Stimulated activated CD4-positive, alpha-beta T cell treated with anti-CD3 and anti-CD28 coated beads, Interleukin-1b, Interleukin-23, amount 100 ng/mL, for 48 hours (primary cell): ENCODE results near the gene NUDT9.
"Not testable (repeated sequence)": the region's sequence is repeated elsewhere in the genome, so short reads cannot be mapped to it uniquely, and the experiment has no call there.

ENCODE experiments used
- DNase-seq: peaks from one replicate; pipeline ENCODE4 v3.0.0-alpha.2; 2020

NUDT9 gene

GRCh38 chr4:87465739-87466366 is 43.5 kb downstream of the NUDT9 start:
- DNase-seq, result no peak

GRCh38 chr4:87469390-87469789 is 47.0 kb downstream of the NUDT9 start:
- DNase-seq, result no peak

- no peak for DNase-seq
Measured at GRCh38 chr4:87476934-87477333, 54.6 kb downstream of the NUDT9 start.

- DNase-seq, result no peak
Measured at GRCh38 chr4:87478732-87479250, 56.4 kb downstream of the NUDT9 start.

GRCh38 chr4:87481377-87481776 is 59.0 kb downstream of the NUDT9 start:
- no peak for DNase-seq

GRCh38 chr4:87483247-87483646 is 60.9 kb downstream of the NUDT9 start:
- not testable (repeated sequence) for DNase-seq

GRCh38 chr4:87488666-87489065 is 66.3 kb downstream of the NUDT9 start:
- DNase-seq, result not testable (repeated sequence)

GRCh38 chr4:87489678-87490077 is 67.3 kb downstream of the NUDT9 start:
- no peak for DNase-seq

- DNase-seq, result no peak
Measured at GRCh38 chr4:87490664-87491369, 68.4 kb downstream of the NUDT9 start.

- no peak for DNase-seq
Measured at GRCh38 chr4:87491436-87491835, 69.1 kb downstream of the NUDT9 start.

GRCh38 chr4:87491851-87492250 is 69.5 kb downstream of the NUDT9 start:
- DNase-seq, result not testable (repeated sequence)

- DNase-seq, result no peak
Measured at GRCh38 chr4:87493115-87493514, 70.7 kb downstream of the NUDT9 start.

- no peak for DNase-seq
Measured at GRCh38 chr4:87497159-87497558, 74.8 kb downstream of the NUDT9 start.

GRCh38 chr4:87497578-87497977 is 75.2 kb downstream of the NUDT9 start:
- DNase-seq, result no peak

GRCh38 chr4:87498446-87498900 is 76.1 kb downstream of the NUDT9 start:
- no peak for DNase-seq

- peak; percentile 4 for DNase-seq
Measured at GRCh38 chr4:87499403-87500091, 77.2 kb downstream of the NUDT9 start.

- no peak for DNase-seq
Measured at GRCh38 chr4:87500092-87500462, 77.7 kb downstream of the NUDT9 start.

- no peak for DNase-seq
Measured at GRCh38 chr4:87502580-87503238, 80.3 kb downstream of the NUDT9 start.

- DNase-seq, result no peak
Measured at GRCh38 chr4:87505862-87506261, 83.5 kb downstream of the NUDT9 start.

- no peak for DNase-seq
Measured at GRCh38 chr4:87506974-87507701, 84.8 kb downstream of the NUDT9 start.
